MM.1S (cell line): Measurements from ENCODE around the gene RAB43.

Source experiments
- CTCF ChIP-seq: fragments of 300-600 bp; sonication (generic); IDR thresholded peaks from 2 replicates; pipeline ENCODE4 v1.5.1; 2016; ENCODE audit warnings: antibody characterized with exemption, low read length, mixed read lengths
- EZH2 ChIP-seq: fragments of 300-600 bp; sonication (generic); optimal IDR thresholded peaks from 2 replicates; pipeline ENCODE3; 2017; ENCODE audit warnings: low read depth, mild to moderate bottlenecking, antibody characterized with exemption, low read length, mixed read lengths
- EZH2phosphoT487 ChIP-seq: fragments of 300-600 bp; sonication (generic); IDR thresholded peaks from 2 replicates; pipeline ENCODE4 v1.6.1; 2018; ENCODE audit warnings: antibody characterized with exemption, low read length

GRCh38 chr3:129164500-129164899 is 42.9 kb upstream of the RAB43 start:
- no peak for TF ChIP-seq CTCF
- no peak for TF ChIP-seq EZH2
- no peak for TF ChIP-seq EZH2phosphoT487
